OCI-LY7 (cell line): ENCODE data around the gene EPB42. TPM values are rescaled to one million over a fixed set of nuclear protein-coding genes. Genes with fewer than 3 reads are reported as not detected.
"Not testable (repeated sequence)": the region's sequence is repeated elsewhere in the genome, so short reads cannot be mapped to it uniquely, and the experiment has no call there.

Experiments
- BruUV-seq: library from RNA; stranded (reverse); fragments of 400-500 nt; replicated peaks from 2 replicates; lab custom pipeline; 2021; lab: Mats Ljungman, UMichigan
- CTCF ChIA-PET: fragments of 300-600 bp; sonication (Branson Sonifier 250); formaldehyde crosslinking; loops from one replicate; lab custom pipeline; 2022; ENCODE audit warnings: antibody characterized with exemption; ENCODE audit not compliant: unreplicated experiment; lab: Charles Lee
- POLR2A ChIA-PET: fragments of 300-600 bp; sonication (Branson Sonifier 250); formaldehyde crosslinking; loops from one replicate; lab custom pipeline; 2022; ENCODE audit warnings: antibody characterized with exemption; lab: Charles Lee
- DNase-seq: peaks from one replicate; pipeline ENCODE4 v3.0.0-alpha.2; 2015; ENCODE audit warnings: low spot score
- H2AFZ ChIP-seq: fragments of 200-600 bp; sonication (generic), shearing (Covaris generic); 2 replicates; pipeline ENCODE4 v1.6.1; 2014; ENCODE audit warnings: mild to moderate bottlenecking, antibody characterized with exemption, low read length, moderate library complexity
- H3K27ac ChIP-seq: fragments of 200-600 bp; sonication (generic); 2 replicates; pipeline ENCODE4 v1.5.1; 2014; ENCODE audit warnings: mixed run types, low read depth, mild to moderate bottlenecking, moderate library complexity, low read length, inconsistent platforms; ENCODE audit not compliant: poor library complexity, severe bottlenecking
- H3K36me3 ChIP-seq: fragments of 200-600 bp; sonication (generic); 2 replicates; pipeline ENCODE4 v1.6.1; 2014; ENCODE audit warnings: mild to moderate bottlenecking, antibody characterized with exemption, low read length, moderate library complexity, mixed read lengths; ENCODE audit not compliant: insufficient read depth
- H3K4me1 ChIP-seq: fragments of 200-600 bp; sonication (generic); 2 replicates; pipeline ENCODE4 v1.5.1; 2014; ENCODE audit warnings: mild to moderate bottlenecking, low read length; ENCODE audit not compliant: insufficient read depth, poor library complexity, severe bottlenecking
- H3K4me2 ChIP-seq: fragments of 200-600 bp; sonication (generic); 2 replicates; pipeline ENCODE4 v1.6.1; 2014; ENCODE audit warnings: mild to moderate bottlenecking, low read length
- H3K4me3 ChIP-seq: fragments of 200-600 bp; sonication (generic); 2 replicates; pipeline ENCODE4 v1.5.1; 2014; ENCODE audit warnings: mild to moderate bottlenecking, low read depth, low read length; ENCODE audit not compliant: poor library complexity, severe bottlenecking
- H3K79me2 ChIP-seq: fragments of 200-600 bp; sonication (generic); 2 replicates; pipeline ENCODE4 v1.6.1; 2016; ENCODE audit warnings: low read depth, mild to moderate bottlenecking, low read length, moderate library complexity, mixed read lengths; ENCODE audit not compliant: insufficient read depth
- H3K9me2 ChIP-seq: fragments of 200-600 bp; sonication (generic); 2 replicates; pipeline ENCODE4 v1.6.1; 2016; ENCODE audit warnings: mild to moderate bottlenecking, low read length, mixed read lengths; ENCODE audit not compliant: insufficient read depth
- H3K9me3 ChIP-seq: fragments of 200-600 bp; sonication (generic); 2 replicates; pipeline ENCODE4 v1.6.1; 2014; ENCODE audit warnings: mild to moderate bottlenecking, mixed run types, low read length, mixed read lengths
- H4K20me1 ChIP-seq: fragments of 200-600 bp; sonication (generic); 2 replicates; pipeline ENCODE4 v1.6.1; 2014; ENCODE audit warnings: mild to moderate bottlenecking, antibody characterized with exemption, low read length, moderate library complexity, mixed read lengths; ENCODE audit not compliant: insufficient read depth
- EZH2phosphoT487 ChIP-seq: fragments of 200-600 bp; sonication (generic); IDR thresholded peaks from 2 replicates; pipeline ENCODE4 v1.6.1; 2018; ENCODE audit warnings: low read depth, borderline replicate concordance, mild to moderate bottlenecking, mixed run types, antibody characterized with exemption, low read length, moderate library complexity, mixed read lengths
- intact Hi-C: fragments of 100-400 bp; cut with micrococcal nuclease; formaldehyde crosslinking; loops from one replicate; pipeline ENCODE4 v1.10.0; 2022; ENCODE audit not compliant: unreplicated experiment
- total RNA-seq, 2 experiments: library from RNA; depleted of rRNA in 1 of 2; stranded (reverse); fragments of >200 nt in 1 of 2; shearing (Covaris generic) in 1 of 2; gene quantifications; 2 replicates each; pipeline ENCODE4 v1.2.3, GENCODE V29; 2014 to 2022
- TF ChIP-seq, protein P1 (sequence below): fragments of 200-600 bp; sonication (generic); conservative IDR thresholded peaks from 2 replicates; pipeline ENCODE4 v1.5.1; 2014; ENCODE audit warnings: mild to moderate bottlenecking, antibody characterized with exemption, low read length, moderate library complexity, mixed read lengths

The EPB42 gene
- total RNA-seq, 2 experiments from 2014 or later: not detected

GRCh38 chr15:43204016-43204901 is 16.6 kb downstream of the EPB42 start:
- CTCF ChIA-PET: interaction anchor here (1.3 kb wide), 1 partner anchor 10 kb away, joined by 4 read pairs; no protein-coding TSS in a partner anchor
- H3K36me3 ChIP-seq: no peaks in the 10 kb centered on the region

DNA sequence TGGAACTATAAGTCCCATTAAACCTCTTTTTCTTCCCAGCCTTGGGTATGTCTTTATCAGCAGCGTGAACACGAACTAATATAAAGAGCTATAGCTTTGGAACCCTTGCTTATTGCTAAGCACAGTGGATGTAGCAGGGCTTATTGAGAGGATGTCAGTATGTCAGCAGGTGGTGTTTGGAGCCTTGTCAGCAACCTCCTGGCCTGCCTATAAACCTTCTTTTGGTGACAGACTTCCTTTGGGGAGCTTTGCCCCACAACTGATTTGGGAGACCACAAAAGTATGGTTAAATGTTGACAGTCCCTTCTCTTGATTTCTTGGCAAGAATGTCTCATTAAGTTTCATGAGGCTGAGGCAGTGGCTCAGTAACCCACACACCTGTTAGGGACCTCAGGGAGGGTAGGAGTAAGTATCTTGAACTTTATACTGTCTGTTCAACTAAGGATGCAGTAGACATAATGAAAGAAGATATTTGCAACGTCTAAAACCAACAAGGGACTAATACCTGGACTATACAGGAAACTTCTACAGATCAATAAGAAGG is 20.8 kb downstream of the EPB42 start:
- no peak for DNase-seq
- Histone ChIP-seq H3K9me2 (no peaks in the 10 kb centered on the region), H3K27ac (no peak overlapping the region), H3K4me1 (no peaks in the 10 kb centered on the region), H3K4me3 (no peak overlapping the region), H3K9me3 (no peaks in the 10 kb centered on the region), H3K36me3 (peaks cover 20% of the 10 kb centered on the region), H2AFZ (no peak overlapping the region), H4K20me1 (no peaks in the 10 kb centered on the region), H3K79me2 (no peaks in the 10 kb centered on the region), H3K4me2 (no peak overlapping the region)
- no TSS peak for BruUV-seq
- ChIA-PET CTCF (no interaction called here), POLR2A (no interaction called here)
- no peak for TF ChIP-seq EZH2phosphoT487
- TF ChIP-seq, protein P1, sequence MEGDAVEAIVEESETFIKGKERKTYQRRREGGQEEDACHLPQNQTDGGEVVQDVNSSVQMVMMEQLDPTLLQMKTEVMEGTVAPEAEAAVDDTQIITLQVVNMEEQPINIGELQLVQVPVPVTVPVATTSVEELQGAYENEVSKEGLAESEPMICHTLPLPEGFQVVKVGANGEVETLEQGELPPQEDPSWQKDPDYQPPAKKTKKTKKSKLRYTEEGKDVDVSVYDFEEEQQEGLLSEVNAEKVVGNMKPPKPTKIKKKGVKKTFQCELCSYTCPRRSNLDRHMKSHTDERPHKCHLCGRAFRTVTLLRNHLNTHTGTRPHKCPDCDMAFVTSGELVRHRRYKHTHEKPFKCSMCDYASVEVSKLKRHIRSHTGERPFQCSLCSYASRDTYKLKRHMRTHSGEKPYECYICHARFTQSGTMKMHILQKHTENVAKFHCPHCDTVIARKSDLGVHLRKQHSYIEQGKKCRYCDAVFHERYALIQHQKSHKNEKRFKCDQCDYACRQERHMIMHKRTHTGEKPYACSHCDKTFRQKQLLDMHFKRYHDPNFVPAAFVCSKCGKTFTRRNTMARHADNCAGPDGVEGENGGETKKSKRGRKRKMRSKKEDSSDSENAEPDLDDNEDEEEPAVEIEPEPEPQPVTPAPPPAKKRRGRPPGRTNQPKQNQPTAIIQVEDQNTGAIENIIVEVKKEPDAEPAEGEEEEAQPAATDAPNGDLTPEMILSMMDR: no peak
- intact Hi-C loops: no loop called here

More at GRCh38 chr15:43204016-43204901, 16.6 kb downstream of the EPB42 start:
- POLR2A ChIA-PET: interaction anchor here (0.6 to 1.4 kb wide), 5 partner anchors 9 to 501 kb away, joined by 3 to 10 read pairs (median 5); no protein-coding TSS in a partner anchor
- H3K4me2 ChIP-seq: no peak overlapping the region
- H3K4me3 ChIP-seq: no peak overlapping the region
- no peaks in the 10 kb centered on the region for H3K9me2 ChIP-seq
- peak; percentile 62 for DNase-seq
- no peaks in the 10 kb centered on the region for H3K79me2 ChIP-seq
- no peak for TF ChIP-seq EZH2phosphoT487
- TF ChIP-seq, protein P1: peak; percentile 86
- no TSS peak for BruUV-seq
- H3K4me1 ChIP-seq: no peaks in the 10 kb centered on the region
- intact Hi-C loops: no loop called here
- H3K27ac ChIP-seq: no peak overlapping the region
- H3K9me3 ChIP-seq: no peaks in the 10 kb centered on the region
- H2AFZ ChIP-seq: no peak overlapping the region
- no peaks in the 10 kb centered on the region for H4K20me1 ChIP-seq

GRCh38 chr15:43198992-43199391 is 21.8 kb downstream of the EPB42 start:
- Histone ChIP-seq H2AFZ (no peak overlapping the region), H3K36me3 (peaks cover 29% of the 10 kb centered on the region), H3K4me3 (no peak overlapping the region), H3K9me3 (no peaks in the 10 kb centered on the region), H3K4me2 (no peak overlapping the region), H3K27ac (no peak overlapping the region), H3K79me2 (no peaks in the 10 kb centered on the region), H4K20me1 (no peaks in the 10 kb centered on the region), H3K4me1 (no peaks in the 10 kb centered on the region), H3K9me2 (no peaks in the 10 kb centered on the region)
- intact Hi-C loops: no loop called here
- no peak for DNase-seq
- TF ChIP-seq, protein P1: no peak
- TF ChIP-seq EZH2phosphoT487: no peak
- CTCF ChIA-PET: no interaction called here
- POLR2A ChIA-PET: no interaction called here
- no TSS peak for BruUV-seq

DNA sequence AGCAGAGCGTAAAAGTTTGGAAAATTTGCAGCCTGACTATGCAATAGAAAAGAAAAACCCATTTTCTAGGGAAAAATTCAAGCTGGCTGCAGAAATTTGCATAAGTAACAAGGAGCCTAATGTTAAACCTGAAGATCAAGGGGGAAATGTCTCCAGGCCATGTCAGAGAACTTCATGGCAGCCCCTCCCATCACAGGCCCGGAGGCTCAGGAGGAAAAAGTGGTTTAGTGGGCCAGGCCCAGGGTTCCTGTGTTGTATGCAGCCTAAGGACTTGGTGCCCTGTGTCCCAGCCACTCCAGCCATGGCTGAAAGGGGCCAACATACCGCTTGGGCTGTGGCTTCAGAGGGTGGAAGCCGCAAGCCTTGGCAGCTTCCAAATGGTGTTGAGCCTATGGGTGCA is 22.3 kb downstream of the EPB42 start:
- H2AFZ ChIP-seq, BruUV-seq: not testable (repeated sequence)

More for the DNA sequence above, 22.3 kb downstream of the EPB42 start:
- H3K9me2 ChIP-seq, H3K27ac ChIP-seq, H3K4me3 ChIP-seq, H3K9me3 ChIP-seq, H4K20me1 ChIP-seq, H3K4me2 ChIP-seq, intact Hi-C loops, CTCF ChIA-PET, DNase-seq, H3K79me2 ChIP-seq, H3K4me1 ChIP-seq: not testable (repeated sequence)
- POLR2A ChIA-PET: interaction anchor here (0.6 kb wide), 1 partner anchor 1132 kb away, joined by 4 read pairs; no protein-coding TSS in a partner anchor
- H3K36me3 ChIP-seq: peaks cover 31% of the 10 kb centered on the region
